Measurements from ENCODE around the gene ADARB1.

The ADARB1 gene

GRCh38 chr21:45079351-45079750 is 5.0 kb downstream of the ADARB1 start:
- no peak for DNase-seq

GRCh38 chr21:45080232-45080631 is 5.9 kb downstream of the ADARB1 start:
- DNase-seq: no peak

GRCh38 chr21:45080639-45081414 is 6.4 kb downstream of the ADARB1 start:
- DNase-seq: no peak

GRCh38 chr21:45081636-45082035 is 7.3 kb downstream of the ADARB1 start:
- DNase-seq: no peak

GRCh38 chr21:45082736-45083135 is 8.4 kb downstream of the ADARB1 start:
- DNase-seq: no peak

GRCh38 chr21:45084121-45084520 is 9.7 kb downstream of the ADARB1 start:
- DNase-seq: no peak

GRCh38 chr21:45084881-45085536 is 10.6 kb downstream of the ADARB1 start:
- no peak for DNase-seq

GRCh38 chr21:45085700-45086099 is 11.3 kb downstream of the ADARB1 start:
- no peak for DNase-seq

- DNase-seq: no peak
These were observed 12.1 kb downstream of the ADARB1 start for GRCh38 chr21:45086337-45086958.

- no peak for DNase-seq
These were observed 12.8 kb downstream of the ADARB1 start for GRCh38 chr21:45087022-45087823.

GRCh38 chr21:45088116-45088515 is 13.7 kb downstream of the ADARB1 start:
- no peak for DNase-seq

- no peak for DNase-seq
These were observed 14.3 kb downstream of the ADARB1 start for GRCh38 chr21:45088729-45089128.

- DNase-seq: no peak
These were observed 15.6 kb downstream of the ADARB1 start for GRCh38 chr21:45089964-45090363.

- no peak for DNase-seq
These were observed 16.6 kb downstream of the ADARB1 start for GRCh38 chr21:45090966-45091365.

- no peak for DNase-seq
These were observed 17.4 kb downstream of the ADARB1 start for GRCh38 chr21:45091550-45092322.

GRCh38 chr21:45093035-45093532 is 18.7 kb downstream of the ADARB1 start:
- no peak for DNase-seq

GRCh38 chr21:45094412-45094811 is 20.0 kb downstream of the ADARB1 start:
- DNase-seq: no peak

- DNase-seq: no peak
These were observed 21.1 kb downstream of the ADARB1 start for GRCh38 chr21:45095505-45095904.

- DNase-seq: no peak
These were observed 21.8 kb downstream of the ADARB1 start for GRCh38 chr21:45096217-45096616.

GRCh38 chr21:45097827-45098387 is 23.5 kb downstream of the ADARB1 start:
- DNase-seq: no peak

GRCh38 chr21:45098867-45099266 is 24.5 kb downstream of the ADARB1 start:
- DNase-seq: no peak

- DNase-seq: no peak
These were observed 25.2 kb downstream of the ADARB1 start for GRCh38 chr21:45099571-45099970.
